DMS153 (cell line): ENCODE data around the gene FBXL13.
"Not testable (repeated sequence)": the region's sequence is repeated elsewhere in the genome, so short reads cannot be mapped to it uniquely, and the experiment has no call there.

Source experiments
- DNase-seq: peaks from one replicate; lab custom pipeline; 2025; lab: John Stamatoyannopoulos, UW

The FBXL13 gene

DNA sequence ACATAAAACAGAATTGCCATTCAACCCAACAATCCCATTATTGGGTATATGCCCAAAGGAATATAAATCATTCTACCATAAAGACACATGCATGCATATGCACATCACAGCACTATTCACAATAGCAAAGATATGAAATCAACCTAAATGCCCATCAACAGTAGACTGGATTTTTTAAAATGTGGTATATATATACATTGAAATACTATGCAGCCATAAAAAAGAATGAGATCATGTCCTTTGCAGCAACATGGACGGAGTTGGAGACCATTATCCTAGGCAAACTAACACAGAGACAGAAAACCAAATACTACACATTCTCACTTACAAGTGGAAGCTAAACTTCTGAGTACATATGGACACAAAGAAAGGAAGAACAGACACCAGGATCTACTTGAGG lies 51.0 kb downstream of the FBXL13 start:
- not testable (repeated sequence) for DNase-seq

DNA sequence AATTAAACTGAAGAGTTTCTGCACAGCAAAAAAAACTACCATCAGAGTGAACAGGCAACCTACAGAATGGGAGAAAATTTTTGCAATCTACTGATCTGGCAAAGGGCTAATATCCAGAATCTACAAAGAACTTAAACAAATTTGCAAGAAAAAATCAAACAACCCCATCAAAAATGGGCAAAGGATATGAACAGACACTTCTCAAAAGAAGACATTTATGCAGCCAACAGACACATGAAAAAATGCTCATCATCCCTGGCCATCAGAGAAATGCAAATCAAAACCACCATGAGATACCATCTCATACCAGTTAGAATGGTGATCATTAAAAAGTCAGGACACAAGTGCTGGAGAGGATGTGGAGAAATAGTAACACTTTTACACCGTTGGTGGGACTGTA lies 53.1 kb downstream of the FBXL13 start:
- not testable (repeated sequence) for DNase-seq

- not testable (repeated sequence) for DNase-seq
Measured at GRCh38 chr7:103020876-103021275, 53.7 kb downstream of the FBXL13 start.

- DNase-seq, result not testable (repeated sequence)
Measured at GRCh38 chr7:103018295-103018694, 56.3 kb downstream of the FBXL13 start.

- DNase-seq, result no peak
Measured at GRCh38 chr7:103011650-103012049, 62.9 kb downstream of the FBXL13 start.

- DNase-seq, result no peak
Measured at GRCh38 chr7:103010211-103010610, 64.4 kb downstream of the FBXL13 start.

DNA sequence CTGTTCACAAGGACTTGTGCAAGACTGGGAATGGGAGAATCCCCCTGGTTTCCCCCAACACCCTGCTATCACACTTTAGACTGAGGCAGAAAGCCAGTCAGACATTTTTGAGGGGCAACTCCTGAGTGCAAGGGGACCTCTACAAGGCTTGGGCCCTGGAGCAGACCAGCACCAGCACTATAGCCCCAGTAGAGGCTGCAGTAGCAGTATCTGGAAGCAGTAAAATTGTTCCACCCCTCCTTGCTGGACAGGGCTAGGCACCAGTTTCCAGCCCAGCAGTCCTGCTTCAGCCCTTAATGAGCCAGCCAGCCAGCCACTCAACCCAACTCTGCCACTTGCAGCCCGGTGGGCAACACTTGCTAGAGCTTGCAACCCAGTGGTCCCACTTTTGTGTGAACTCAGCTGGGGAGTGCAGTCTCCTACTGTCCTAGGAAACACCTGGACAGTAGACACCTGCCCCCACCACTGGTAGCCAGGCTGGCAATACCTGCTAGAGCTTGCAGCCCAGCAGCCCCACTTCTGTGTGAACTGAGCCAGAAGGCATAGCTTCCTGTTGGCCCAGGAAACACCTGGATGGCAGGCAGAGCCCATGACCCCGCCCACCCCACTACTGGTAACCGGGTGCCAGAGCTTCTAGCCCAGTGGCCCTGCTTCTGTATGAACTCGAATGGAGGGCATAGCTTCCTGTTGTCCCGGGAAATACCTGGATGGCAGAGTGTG lies 65.0 kb downstream of the FBXL13 start:
- DNase-seq, result peak; percentile 14

DNA sequence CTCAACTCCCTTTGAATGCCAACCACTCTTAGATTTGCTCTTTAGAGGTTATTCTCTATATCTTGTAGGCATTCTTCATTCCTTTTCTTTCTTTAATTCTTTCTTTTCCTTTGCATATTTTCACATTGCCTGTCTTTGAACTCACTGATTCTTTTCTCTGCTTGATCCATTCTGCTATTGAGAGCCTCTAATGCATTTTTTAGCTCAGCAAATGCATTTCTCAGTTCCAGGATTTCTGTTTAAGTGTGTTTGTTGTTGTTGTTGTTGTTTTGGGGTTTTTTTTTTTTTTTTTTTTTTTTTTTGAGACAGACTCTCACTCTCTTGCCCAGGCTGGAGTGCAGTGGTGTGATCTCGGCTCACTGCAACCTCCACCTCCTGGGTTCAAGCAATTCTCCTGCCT lies 71.6 kb downstream of the FBXL13 start:
- no peak for DNase-seq

GRCh38 chr7:103001210-103001609 lies 73.4 kb downstream of the FBXL13 start:
- DNase-seq, result no peak

GRCh38 chr7:102996957-102997356 lies 77.6 kb downstream of the FBXL13 start:
- no peak for DNase-seq

GRCh38 chr7:102995609-102996008 lies 79.0 kb downstream of the FBXL13 start:
- not testable (repeated sequence) for DNase-seq

DNA sequence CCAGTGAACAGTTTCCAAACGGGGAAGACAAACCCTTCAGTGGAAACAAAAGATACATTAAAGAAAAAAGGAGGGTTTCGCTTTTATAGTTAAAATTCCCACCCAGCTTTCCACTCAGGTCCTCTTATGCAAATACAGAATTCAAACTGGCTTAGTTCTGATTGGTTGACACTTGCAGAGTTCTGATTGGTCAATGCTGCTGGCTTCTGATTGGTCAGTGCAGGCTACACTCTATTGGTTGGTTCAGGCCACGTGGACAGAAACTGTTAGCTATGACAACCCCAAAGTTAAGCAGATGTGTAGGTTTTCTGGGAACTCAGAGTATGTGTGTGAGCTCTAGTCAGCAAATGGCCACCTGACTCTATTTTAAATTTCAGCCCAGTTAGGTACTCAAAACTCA lies 80.0 kb downstream of the FBXL13 start:
- DNase-seq, result no peak

- no peak for DNase-seq
Measured at GRCh38 chr7:102993718-102994029, 80.9 kb downstream of the FBXL13 start.

DNA sequence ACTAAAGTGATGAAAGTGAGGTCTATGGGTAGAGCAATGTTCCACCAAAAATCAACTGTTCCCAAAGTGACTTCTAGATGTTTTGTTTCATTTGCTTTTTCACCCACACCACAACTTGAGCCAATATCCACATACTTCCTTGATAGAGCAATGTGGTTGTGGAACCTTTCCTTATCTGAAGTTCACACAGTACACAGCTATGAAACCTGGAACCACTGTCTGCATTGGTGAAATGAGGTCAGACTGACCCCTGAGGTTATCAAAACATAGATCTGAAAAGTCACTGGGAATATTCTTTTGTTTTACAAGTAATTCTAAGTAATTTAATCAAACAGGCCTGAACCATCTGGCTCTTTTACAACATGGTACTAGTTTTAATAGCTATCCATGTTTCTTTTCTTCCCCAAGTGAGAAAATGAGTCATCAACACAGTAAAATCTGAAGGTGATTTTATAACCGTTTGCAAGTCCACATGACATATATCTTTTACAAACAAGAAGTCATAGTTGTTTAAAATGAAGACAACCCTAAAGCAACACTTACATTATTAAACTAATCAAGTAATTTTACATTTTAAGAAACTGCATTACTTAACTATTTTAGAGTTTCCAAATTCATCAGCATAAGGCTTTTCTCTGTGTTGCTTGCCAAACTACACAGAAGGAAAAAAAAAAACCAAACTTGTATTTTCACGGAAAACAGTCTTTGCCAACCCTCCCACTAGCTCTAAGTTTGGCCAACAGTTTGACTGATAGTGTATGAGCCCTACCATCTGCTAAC lies 81.5 kb downstream of the FBXL13 start:
- DNase-seq, result no peak

GRCh38 chr7:102992509-102992937 lies 82.1 kb downstream of the FBXL13 start:
- DNase-seq, result no peak

DNA sequence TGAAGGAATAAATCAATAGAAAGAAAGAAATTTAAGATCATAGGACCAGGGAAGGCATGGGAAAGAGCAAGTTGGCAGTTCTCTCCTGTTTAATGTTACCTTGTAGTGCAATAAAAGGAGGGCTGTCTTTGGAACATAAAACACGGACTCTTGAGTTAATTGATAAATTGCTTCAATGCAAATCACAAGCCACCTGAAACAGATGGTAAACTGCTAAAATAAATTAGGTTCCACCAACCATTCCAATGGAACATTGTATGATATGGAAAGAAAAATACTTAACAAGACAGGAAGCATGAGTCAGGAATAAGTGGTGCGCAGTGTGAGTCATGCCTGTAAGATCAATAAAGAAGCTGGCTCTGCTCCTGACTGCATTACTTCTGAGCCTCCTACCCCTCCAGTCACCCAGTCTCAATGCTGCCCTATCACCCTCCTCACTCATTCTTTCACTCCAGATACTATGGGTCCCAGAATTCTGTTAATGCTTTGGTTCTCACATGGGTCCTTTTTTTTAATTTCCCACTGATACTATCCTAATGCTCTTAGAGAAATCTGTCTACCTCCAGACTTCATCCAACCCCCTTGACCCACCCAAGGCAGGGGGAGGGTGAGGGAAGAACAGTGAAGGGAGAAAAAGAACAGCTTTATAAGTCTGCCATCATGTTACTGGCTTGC lies 82.9 kb downstream of the FBXL13 start:
- DNase-seq, result peak; percentile 80

- DNase-seq, result no peak
Measured at GRCh38 chr7:102991077-102991539, 83.5 kb downstream of the FBXL13 start.

DNA sequence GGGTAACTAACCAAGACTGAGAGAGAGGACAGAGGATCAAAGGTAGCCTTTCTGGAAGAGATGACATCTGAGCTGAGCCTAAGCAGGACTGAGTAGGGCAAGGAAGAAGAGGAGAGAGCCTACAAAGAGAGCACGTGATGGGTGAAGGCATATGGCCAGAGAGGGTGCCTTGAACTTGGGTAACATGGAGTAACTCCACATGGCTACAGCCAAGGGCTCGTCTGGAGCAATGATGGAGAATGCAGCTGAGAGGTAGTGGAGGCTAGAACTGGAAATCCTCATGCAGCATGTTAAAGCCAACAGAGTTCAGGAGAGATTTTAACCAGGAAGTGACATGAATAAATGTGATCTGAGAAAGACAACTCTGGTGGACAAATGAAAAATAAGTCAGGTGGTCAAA lies 84.0 kb downstream of the FBXL13 start:
- no peak for DNase-seq

DNA sequence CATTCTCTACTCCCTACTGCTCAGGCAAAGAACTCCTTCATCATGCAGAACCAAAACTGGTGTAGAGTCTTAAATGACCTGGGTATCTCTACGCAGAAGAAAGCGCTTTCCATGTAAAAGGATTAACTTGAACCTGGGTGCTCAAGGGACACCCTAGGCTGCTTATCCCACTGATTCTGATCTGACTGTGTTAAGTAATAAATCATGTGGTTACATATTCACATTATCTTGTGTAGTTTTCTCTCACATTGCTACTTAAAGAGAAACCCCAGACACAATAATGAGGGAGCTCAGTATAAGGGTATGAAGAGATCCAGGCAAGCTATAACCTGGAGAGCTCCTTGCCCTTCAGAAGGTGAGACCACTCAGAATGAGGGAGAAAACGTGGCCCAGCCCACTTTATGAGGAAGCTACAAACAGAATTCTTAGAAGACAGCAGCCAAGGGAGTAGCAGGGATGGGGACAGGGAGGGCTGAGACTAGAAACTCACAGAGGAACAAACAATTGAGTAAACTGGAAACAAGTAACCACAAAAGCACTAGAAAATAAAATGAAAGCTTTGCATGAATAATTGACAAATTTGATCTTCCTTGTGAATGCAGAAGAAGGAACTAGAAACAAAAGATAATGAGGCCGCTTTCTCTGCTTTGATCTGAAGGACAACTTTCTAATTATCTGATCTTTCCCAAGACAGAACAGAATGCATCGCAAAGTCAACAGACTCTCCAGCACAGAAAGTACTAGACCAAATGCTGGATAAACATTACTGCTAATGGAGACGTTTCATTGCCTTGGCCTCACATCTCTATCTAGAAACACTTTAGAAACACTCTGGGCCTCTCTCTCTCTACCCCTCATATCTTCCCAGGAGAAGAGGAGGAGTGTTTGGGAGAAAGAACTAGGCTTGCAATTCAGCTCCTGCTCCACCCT lies 85.7 kb downstream of the FBXL13 start:
- no peak for DNase-seq

DNA sequence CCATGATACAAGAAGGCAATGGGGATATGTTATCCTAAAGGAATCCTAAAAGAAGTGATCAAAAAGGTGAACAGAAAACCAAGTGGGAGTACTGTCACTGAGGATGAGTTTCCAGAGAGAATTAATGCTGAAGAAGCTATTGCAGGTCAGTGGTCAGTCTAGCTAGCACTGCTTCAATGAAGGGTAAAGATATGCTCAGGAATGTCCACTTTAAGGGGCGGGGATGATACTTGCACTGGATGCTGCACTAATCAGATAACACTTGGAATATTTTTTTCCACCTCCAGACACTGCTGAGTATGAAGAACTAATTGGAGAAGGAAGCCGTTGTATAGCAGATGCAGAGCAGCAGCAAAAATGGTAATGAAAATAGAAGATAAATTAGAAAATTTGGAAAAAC lies 86.5 kb downstream of the FBXL13 start:
- DNase-seq, result no peak

GRCh38 chr7:102985176-102985783 lies 89.3 kb downstream of the FBXL13 start:
- DNase-seq, result no peak
